ENCODE data around the gene SYT11. TPM values are rescaled to one million over a fixed set of nuclear protein-coding genes. Genes with fewer than 3 reads are reported as not detected.
"Not testable (repeated sequence)": the region's sequence is repeated elsewhere in the genome, so short reads cannot be mapped to it uniquely, and the experiment has no call there.

Gene SYT11, protein sequence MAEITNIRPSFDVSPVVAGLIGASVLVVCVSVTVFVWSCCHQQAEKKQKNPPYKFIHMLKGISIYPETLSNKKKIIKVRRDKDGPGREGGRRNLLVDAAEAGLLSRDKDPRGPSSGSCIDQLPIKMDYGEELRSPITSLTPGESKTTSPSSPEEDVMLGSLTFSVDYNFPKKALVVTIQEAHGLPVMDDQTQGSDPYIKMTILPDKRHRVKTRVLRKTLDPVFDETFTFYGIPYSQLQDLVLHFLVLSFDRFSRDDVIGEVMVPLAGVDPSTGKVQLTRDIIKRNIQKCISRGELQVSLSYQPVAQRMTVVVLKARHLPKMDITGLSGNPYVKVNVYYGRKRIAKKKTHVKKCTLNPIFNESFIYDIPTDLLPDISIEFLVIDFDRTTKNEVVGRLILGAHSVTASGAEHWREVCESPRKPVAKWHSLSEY
- 10.3 TPM for polyA plus RNA-seq (2012; ENCODE audit: low read depth, missing spikeins)

DNA sequence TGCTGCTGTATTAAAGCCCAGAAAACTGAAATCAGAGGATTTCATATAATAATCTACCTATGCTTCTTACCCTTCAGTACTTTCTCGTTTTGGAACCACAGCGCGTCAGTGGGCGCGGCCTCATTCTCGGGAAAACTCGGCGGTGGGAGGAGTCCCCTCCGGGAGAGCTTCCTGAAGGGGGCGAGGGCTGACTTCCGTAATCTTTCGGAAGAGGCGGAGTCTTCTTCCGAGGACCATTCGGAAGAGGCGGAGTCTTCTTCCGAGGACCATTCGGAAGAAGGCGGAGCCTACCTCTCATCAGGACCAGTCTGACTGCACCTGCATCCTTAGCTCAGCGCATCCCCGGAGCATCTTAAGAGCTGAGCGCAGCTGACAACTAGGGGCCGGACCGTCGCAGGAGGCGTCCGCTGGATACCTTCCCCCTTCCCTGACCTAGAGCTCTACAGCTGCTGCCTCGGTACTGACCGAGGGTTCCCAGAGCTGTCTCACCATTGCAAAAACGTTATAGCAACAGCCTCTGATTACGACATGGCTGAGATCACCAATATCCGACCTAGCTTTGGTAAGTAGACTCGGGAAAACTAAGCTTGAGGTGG, at the start of gene SYT11:
TSS of gene SYT11 (plus strand) at position 334 of the 596 bp plus-strand sequence. CDS start at position 529, 195 bp downstream.
- DNase-seq (ENCODE audit: insufficient read length, low spot score), result peak; percentile 65
- FAIRE-seq, result peak; percentile 84
- TF ChIP-seq PAX5 (IDR thresholded peaks at IDR 0.05; ENCODE audit: insufficient read depth, low read length, severe bottlenecking), result no peak
- TF ChIP-seq SPI1 (IDR thresholded peaks at IDR 0.05; ENCODE audit: low read depth, low read length), result peak; percentile 62
- no peak for TF ChIP-seq TAF1 (IDR thresholded peaks at IDR 0.05; ENCODE audit: low read depth, low read length)
- TF ChIP-seq POLR2AphosphoS5 (IDR thresholded peaks at IDR 0.05; ENCODE audit: low read depth, low read length), result no peak
- peak; percentile 42; the same call in 1 of the 2 replicates for TF ChIP-seq POLR2A (IDR thresholded peaks at IDR 0.05; ENCODE audit: low read depth, low read length)
- no peak for TF ChIP-seq POU2F2 (IDR thresholded peaks at IDR 0.05; ENCODE audit: low read depth, low read length)

DNA sequence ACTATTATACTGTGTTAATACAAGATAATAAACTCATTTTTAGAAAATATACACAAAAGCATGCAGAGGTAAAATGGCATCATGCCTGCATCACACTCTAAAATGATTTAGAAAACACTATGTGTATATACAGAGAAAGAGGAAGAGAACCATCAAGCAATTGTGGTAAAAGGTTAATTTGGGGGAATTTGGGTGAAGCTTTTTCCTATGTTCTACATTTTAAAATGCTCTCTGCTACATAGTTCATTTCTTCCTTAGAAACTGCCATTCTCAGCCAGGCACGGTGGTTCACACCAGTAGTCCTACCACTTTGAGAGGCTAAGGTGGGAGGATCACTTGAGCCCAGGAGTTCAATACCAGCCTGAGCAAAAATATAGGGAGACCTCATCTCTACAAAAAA, 46.5 kb upstream of the SYT11 start:
- DNase-seq (ENCODE audit: insufficient read length, low spot score), result no peak
- TF ChIP-seq TAF1 (IDR thresholded peaks at IDR 0.05; ENCODE audit: low read depth, low read length) (no peak), SPI1 (IDR thresholded peaks at IDR 0.05; ENCODE audit: low read depth, low read length) (no peak; the same call in 1 of the 2 replicates), POU2F2 (IDR thresholded peaks at IDR 0.05; ENCODE audit: low read depth, low read length) (no peak), PAX5 (IDR thresholded peaks at IDR 0.05; ENCODE audit: insufficient read depth, low read length, severe bottlenecking) (no peak), POLR2AphosphoS5 (IDR thresholded peaks at IDR 0.05; ENCODE audit: low read depth, low read length) (no peak), POLR2A (IDR thresholded peaks at IDR 0.05; ENCODE audit: low read depth, low read length) (no peak)
- no peak for FAIRE-seq

DNA sequence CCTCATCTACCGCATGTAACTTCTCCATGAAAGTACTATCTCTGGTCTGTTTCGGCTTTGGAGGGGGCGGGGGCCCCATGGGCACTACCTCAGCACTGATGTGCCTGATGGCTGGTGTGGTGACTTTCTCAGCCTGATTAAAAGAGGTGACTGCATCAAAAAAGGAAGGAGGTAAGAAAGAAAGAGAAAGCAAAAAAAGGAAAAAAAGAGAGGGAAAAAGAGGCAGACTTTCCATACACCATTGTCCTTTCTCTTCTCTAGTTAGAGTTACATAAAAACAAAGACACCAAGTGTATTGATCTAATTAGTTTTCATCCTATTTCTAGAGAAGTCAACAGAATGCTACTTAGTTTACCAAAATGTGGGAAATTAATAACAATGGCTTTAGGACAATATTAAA, 45.7 kb upstream of the SYT11 start:
- DNase-seq (ENCODE audit: insufficient read length, low spot score), result no peak
- FAIRE-seq, result no peak
- no peak for TF ChIP-seq TAF1 (IDR thresholded peaks at IDR 0.05; ENCODE audit: low read depth, low read length)
- TF ChIP-seq PAX5 (IDR thresholded peaks at IDR 0.05; ENCODE audit: insufficient read depth, low read length, severe bottlenecking), result no peak
- no peak for TF ChIP-seq POLR2A (IDR thresholded peaks at IDR 0.05; ENCODE audit: low read depth, low read length)
- TF ChIP-seq SPI1 (IDR thresholded peaks at IDR 0.05; ENCODE audit: low read depth, low read length), result no peak
- no peak for TF ChIP-seq POLR2AphosphoS5 (IDR thresholded peaks at IDR 0.05; ENCODE audit: low read depth, low read length)
- no peak for TF ChIP-seq POU2F2 (IDR thresholded peaks at IDR 0.05; ENCODE audit: low read depth, low read length)

DNA sequence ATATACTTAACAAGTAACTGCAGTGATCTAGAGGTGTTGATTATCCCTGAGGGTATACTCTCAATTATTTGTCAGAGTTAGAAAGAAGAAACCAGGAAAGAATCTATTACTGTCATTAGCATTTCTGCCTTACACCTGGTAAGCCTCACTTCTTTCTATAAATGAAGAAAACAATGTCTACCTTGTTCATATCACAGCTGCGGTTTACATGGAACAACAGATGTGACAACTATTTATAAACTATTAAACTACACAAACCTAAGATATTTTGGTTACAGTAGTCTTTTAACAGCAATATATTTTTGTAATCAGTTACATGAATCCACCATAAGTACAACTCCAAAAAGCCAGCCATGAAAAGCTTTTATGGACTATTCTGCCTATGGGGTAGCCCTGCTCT, 43.0 kb upstream of the SYT11 start:
- FAIRE-seq (no peak), DNase-seq (ENCODE audit: insufficient read length, low spot score) (no peak)
- no peak for TF ChIP-seq POLR2AphosphoS5 (IDR thresholded peaks at IDR 0.05; ENCODE audit: low read depth, low read length)

DNA sequence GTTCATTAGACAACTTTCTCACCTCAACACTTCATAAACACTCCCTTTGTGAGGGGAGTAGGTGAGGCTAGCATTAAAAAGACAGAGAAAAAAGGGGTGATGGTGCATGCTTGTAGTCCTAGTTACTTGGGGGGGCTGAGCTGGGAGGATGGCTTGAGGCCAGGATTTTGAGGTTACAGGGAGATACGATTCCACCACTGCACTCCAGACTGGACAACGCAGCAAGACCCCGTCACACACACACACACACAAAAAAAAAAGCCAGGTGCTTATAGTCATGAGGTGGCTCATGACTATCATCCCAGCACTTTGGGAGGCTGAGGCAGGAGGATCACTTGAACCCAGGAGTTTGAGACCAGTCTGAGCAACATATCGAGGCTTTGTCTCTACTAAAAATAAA, 31.9 kb upstream of the SYT11 start:
- no peak for TF ChIP-seq POLR2AphosphoS5 (IDR thresholded peaks at IDR 0.05; ENCODE audit: low read depth, low read length)
- no peak for TF ChIP-seq TAF1 (IDR thresholded peaks at IDR 0.05; ENCODE audit: low read depth, low read length)
- TF ChIP-seq SPI1 (IDR thresholded peaks at IDR 0.05; ENCODE audit: low read depth, low read length), result no peak
- no peak for TF ChIP-seq POLR2A (IDR thresholded peaks at IDR 0.05; ENCODE audit: low read depth, low read length)
- no peak for TF ChIP-seq POU2F2 (IDR thresholded peaks at IDR 0.05; ENCODE audit: low read depth, low read length)
- TF ChIP-seq PAX5 (IDR thresholded peaks at IDR 0.05; ENCODE audit: insufficient read depth, low read length, severe bottlenecking), result no peak
- no peak for FAIRE-seq
- DNase-seq (ENCODE audit: insufficient read length, low spot score), result no peak

DNA sequence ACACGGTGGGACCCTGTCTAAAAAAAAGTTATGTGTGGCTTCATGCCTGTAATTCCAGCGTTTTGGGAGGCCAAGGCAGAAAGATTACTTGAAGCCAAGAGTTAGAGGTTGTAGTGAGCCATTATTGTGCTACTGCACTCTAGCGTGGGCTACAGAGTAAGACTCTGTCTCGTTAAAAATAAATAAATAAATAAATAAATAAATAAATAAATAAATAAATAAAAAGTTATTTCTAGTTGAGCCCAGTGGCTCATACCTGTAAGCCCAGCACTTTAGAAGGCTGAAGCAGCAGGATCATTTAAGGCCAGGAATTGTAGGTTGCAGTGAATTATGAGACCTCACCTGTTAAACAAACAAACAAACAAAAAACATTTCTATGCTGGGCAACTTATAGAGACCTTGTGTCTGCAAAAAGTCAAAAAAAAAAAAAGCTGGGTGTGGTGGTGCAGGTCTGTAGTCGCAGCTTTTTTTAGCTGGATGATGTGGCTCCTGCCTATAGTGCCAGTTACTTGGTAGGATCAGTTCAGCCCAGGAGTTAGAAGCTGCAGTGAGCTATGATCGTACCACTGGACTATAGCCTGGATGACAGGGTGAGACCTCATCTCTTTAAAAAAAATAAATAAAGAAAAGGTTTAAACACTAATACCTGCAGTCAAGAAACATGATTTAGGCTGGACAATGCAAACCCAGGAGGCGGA, 27.9 kb upstream of the SYT11 start:
- DNase-seq (ENCODE audit: insufficient read length, low spot score) (no peak), FAIRE-seq (no peak)
- TF ChIP-seq POU2F2 (IDR thresholded peaks at IDR 0.05; ENCODE audit: low read depth, low read length) (no peak), POLR2AphosphoS5 (IDR thresholded peaks at IDR 0.05; ENCODE audit: low read depth, low read length) (no peak), TAF1 (IDR thresholded peaks at IDR 0.05; ENCODE audit: low read depth, low read length) (no peak), PAX5 (IDR thresholded peaks at IDR 0.05; ENCODE audit: insufficient read depth, low read length, severe bottlenecking) (no peak), SPI1 (IDR thresholded peaks at IDR 0.05; ENCODE audit: low read depth, low read length) (no peak), POLR2A (IDR thresholded peaks at IDR 0.05; ENCODE audit: low read depth, low read length) (no peak)

DNA sequence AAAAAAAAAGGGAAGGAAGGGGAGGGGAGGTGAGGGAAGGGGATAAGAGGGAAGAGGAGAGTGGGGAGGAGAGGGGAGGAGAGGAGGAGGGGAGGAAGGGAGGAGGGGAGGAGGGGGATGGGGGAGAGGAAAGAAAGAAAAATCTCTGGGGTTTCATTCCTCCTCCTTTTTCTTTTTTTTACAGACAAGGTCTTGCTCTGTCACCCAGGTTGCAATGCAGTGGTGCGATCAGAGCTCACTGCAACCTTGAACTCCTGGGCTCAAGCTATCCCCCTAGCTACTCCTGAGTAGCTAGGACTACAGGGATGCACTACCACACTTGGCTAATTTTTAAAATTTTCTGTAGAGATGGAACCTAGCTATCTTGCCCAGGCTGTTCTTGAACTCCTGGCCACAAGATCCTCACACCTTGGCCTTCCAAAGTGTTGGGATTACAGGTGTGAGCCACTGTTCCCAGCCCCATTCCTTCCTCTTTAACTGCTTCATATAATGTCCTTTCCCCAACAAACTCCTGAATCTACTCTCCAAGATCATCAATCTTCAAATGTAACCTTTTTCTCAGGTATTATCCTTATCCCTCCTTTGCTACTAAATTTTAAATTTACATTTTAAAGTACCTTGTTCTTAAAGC, 25.6 kb upstream of the SYT11 start:
- DNase-seq (ENCODE audit: insufficient read length, low spot score) (no peak), FAIRE-seq (no peak)
- no peak for TF ChIP-seq POLR2AphosphoS5 (IDR thresholded peaks at IDR 0.05; ENCODE audit: low read depth, low read length)
- TF ChIP-seq PAX5 (IDR thresholded peaks at IDR 0.05; ENCODE audit: insufficient read depth, low read length, severe bottlenecking), result no peak
- no peak for TF ChIP-seq POU2F2 (IDR thresholded peaks at IDR 0.05; ENCODE audit: low read depth, low read length)
- TF ChIP-seq TAF1 (IDR thresholded peaks at IDR 0.05; ENCODE audit: low read depth, low read length), result no peak
- no peak for TF ChIP-seq POLR2A (IDR thresholded peaks at IDR 0.05; ENCODE audit: low read depth, low read length)
- TF ChIP-seq SPI1 (IDR thresholded peaks at IDR 0.05; ENCODE audit: low read depth, low read length), result no peak

DNA sequence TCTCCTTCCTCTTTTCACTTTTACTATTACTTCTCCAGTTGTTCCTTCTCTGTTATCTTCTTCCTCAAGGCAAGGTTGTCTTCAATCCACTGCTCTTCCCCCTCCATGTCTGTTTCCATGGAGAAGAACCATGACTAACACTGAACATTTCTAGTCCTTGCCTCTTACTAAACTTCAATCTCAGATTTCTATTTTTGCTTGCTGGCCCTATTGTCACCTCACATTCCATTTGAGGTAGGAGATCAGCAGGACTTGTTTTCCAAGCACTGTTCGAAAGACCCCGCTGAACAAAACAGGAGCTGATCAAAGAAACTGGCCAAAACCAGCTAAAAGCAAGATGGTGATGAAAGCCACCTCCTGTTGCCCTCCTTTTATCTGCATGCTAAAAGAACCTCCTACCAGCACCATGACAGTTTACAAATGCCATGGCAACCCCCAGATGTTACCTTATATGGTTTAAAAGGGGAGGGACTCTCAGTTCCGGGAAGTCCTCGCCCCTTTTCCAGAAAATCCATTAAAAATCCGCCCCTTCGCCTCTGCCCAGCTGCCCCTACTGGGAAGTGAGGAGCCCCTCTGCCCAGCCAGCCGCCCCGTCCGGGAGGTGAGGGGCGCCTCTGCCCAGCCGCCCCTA, 25.0 kb upstream of the SYT11 start:
- DNase-seq (ENCODE audit: insufficient read length, low spot score) (no peak), FAIRE-seq (no peak)
- TF ChIP-seq PAX5 (IDR thresholded peaks at IDR 0.05; ENCODE audit: insufficient read depth, low read length, severe bottlenecking) (no peak), TAF1 (IDR thresholded peaks at IDR 0.05; ENCODE audit: low read depth, low read length) (no peak), POLR2AphosphoS5 (IDR thresholded peaks at IDR 0.05; ENCODE audit: low read depth, low read length) (no peak), POU2F2 (IDR thresholded peaks at IDR 0.05; ENCODE audit: low read depth, low read length) (no peak), SPI1 (IDR thresholded peaks at IDR 0.05; ENCODE audit: low read depth, low read length) (no peak), POLR2A (IDR thresholded peaks at IDR 0.05; ENCODE audit: low read depth, low read length) (no peak)

DNA sequence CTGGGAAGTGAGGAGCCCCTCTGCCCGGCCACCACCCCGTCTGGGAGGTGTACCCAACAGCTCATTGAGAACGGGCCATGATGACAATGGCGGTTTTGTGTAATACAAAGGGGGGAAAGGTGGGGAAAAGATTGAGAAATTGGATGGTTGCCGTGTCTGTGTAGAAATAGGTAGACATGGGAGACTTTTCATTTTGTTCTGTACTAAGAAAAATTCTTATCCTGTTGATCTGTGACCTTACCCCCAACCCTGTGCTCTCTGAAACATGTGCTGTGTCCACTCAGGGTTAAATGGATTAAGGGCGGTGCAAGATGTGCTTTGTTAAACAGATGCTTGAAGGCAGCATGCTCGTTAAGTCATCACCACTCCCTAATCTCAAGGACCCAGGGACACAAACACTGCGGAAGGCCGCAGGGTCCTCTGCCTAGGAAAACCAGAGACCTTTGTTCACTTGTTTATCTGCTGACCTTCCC, 24.4 kb upstream of the SYT11 start:
- FAIRE-seq; DNase-seq (ENCODE audit: insufficient read length, low spot score): not testable (repeated sequence)
